Neural cell (in vitro differentiated cells): Measurements from ENCODE around the gene TAF6. TPM values are rescaled to one million over a fixed set of nuclear protein-coding genes. Genes with fewer than 3 reads are reported as not detected.

Experiments used
- H2AFZ ChIP-seq: fragments of 200-600, 300-800 bp; sonication (generic), shearing (Covaris generic); 2 replicates; pipeline ENCODE4 v1.6.0; 2014; ENCODE audit warnings: low read depth, mild to moderate bottlenecking, antibody characterized with exemption, low read length, moderate library complexity
- H3F3A ChIP-seq: fragments of 200-600 bp; shearing (Covaris generic); 2 replicates; pipeline ENCODE4 v1.6.1; 2016; ENCODE audit warnings: mild to moderate bottlenecking, moderate library complexity, mixed read lengths, antibody characterized with exemption, low read length; ENCODE audit not compliant: insufficient read depth, poor library complexity, severe bottlenecking
- H3K27ac ChIP-seq: fragments of 200-600, 300-800 bp; sonication (generic), shearing (Covaris generic); 2 replicates; pipeline ENCODE4 v1.5.1; 2014; ENCODE audit warnings: mild to moderate bottlenecking, low read length, moderate library complexity
- H3K27me3 ChIP-seq: fragments of 300-800, 200-600 bp; sonication (generic), shearing (Covaris generic); 2 replicates; pipeline ENCODE4 v1.6.0; 2014; ENCODE audit warnings: mild to moderate bottlenecking, low read depth, low read length, moderate library complexity; ENCODE audit not compliant: insufficient read depth
- H3K36me3 ChIP-seq: fragments of 300-800, 200-600 bp; sonication (generic), shearing (Covaris generic); 2 replicates; pipeline ENCODE4 v1.5.1; 2014; ENCODE audit warnings: mild to moderate bottlenecking, antibody characterized with exemption, low read length, moderate library complexity; ENCODE audit not compliant: insufficient read depth
- H3K4me2 ChIP-seq: fragments of 300-800, 200-600 bp; sonication (generic), shearing (Covaris generic); 2 replicates; pipeline ENCODE4 v1.6.0; 2014; ENCODE audit warnings: mild to moderate bottlenecking, low read length
- H3K4me3 ChIP-seq: fragments of 300-800, 200-600 bp; sonication (generic), shearing (Covaris generic); 2 replicates; pipeline ENCODE4 v1.5.1; 2014; ENCODE audit warnings: mild to moderate bottlenecking, low read length, moderate library complexity
- H3K79me2 ChIP-seq: fragments of 200-600 bp; shearing (Covaris generic); replicated peaks from 2 replicates; pipeline ENCODE4 v1.6.0; 2014; ENCODE audit warnings: mild to moderate bottlenecking, low read length, moderate library complexity; ENCODE audit not compliant: insufficient read depth
- H3K9ac ChIP-seq: fragments of 300-800, 200-600 bp; sonication (generic), shearing (Covaris generic); 2 replicates; pipeline ENCODE4 v1.6.1; 2016; ENCODE audit warnings: mild to moderate bottlenecking, low read length, mixed read lengths
- H3K9me2 ChIP-seq: fragments of 200-600 bp; shearing (Covaris generic); 2 replicates; pipeline ENCODE4 v1.6.1; 2016; ENCODE audit warnings: mild to moderate bottlenecking, low read length, mixed read lengths; ENCODE audit not compliant: insufficient read depth
- H3K9me3 ChIP-seq: fragments of 200-600, 300-800 bp; sonication (generic), shearing (Covaris generic); 2 replicates; pipeline ENCODE4 v1.6.1; 2016; ENCODE audit warnings: mild to moderate bottlenecking, mixed run types, low read length, moderate library complexity, mixed read lengths
- H4K20me1 ChIP-seq: fragments of 200-600 bp; shearing (Covaris generic); 2 replicates; pipeline ENCODE4 v1.6.1; 2016; ENCODE audit warnings: mild to moderate bottlenecking, mixed run types; ENCODE audit not compliant: insufficient read depth
- CTCF ChIP-seq: fragments of 450-650 bp; IDR thresholded peaks from 2 replicates; pipeline ENCODE4 v1.5.1; 2014; ENCODE audit warnings: antibody characterized with exemption, mild to moderate bottlenecking, moderate library complexity; ENCODE audit not compliant: poor library complexity, severe bottlenecking
- EP300 ChIP-seq: fragments of 450-650 bp; conservative IDR thresholded peaks from 2 replicates; pipeline ENCODE4 v1.6.1; 2014; ENCODE audit warnings: antibody characterized with exemption, mild to moderate bottlenecking, moderate library complexity; ENCODE audit not compliant: poor library complexity, severe bottlenecking
- EZH2 ChIP-seq: fragments of 200-600, 300-800 bp; shearing (Covaris generic), sonication (generic); IDR thresholded peaks from 2 replicates; pipeline ENCODE4 v1.6.1; 2014; ENCODE audit warnings: antibody characterized with exemption, low read length, borderline replicate concordance, mild to moderate bottlenecking; ENCODE audit not compliant: insufficient read depth, poor library complexity, severe bottlenecking
- MXI1 ChIP-seq: fragments of 450-650 bp; conservative IDR thresholded peaks from 2 replicates; pipeline ENCODE4 v1.6.1; 2014; ENCODE audit warnings: antibody characterized with exemption, mild to moderate bottlenecking; ENCODE audit not compliant: poor library complexity, severe bottlenecking
- POLR2AphosphoS5 ChIP-seq: IDR thresholded peaks from 2 replicates; pipeline ENCODE4 v1.6.1; 2012
- RAD21 ChIP-seq: fragments of 450-650 bp; conservative IDR thresholded peaks from 2 replicates; pipeline ENCODE4 v1.6.1; 2014; ENCODE audit warnings: antibody characterized with exemption, mild to moderate bottlenecking, moderate library complexity
- REST ChIP-seq: IDR thresholded peaks from 2 replicates; pipeline ENCODE4 v1.6.1; 2012; ENCODE audit warnings: borderline replicate concordance
- SMC3 ChIP-seq: fragments of 450-650 bp; conservative IDR thresholded peaks from 2 replicates; pipeline ENCODE4 v1.6.1; 2014; ENCODE audit warnings: antibody characterized with exemption, mild to moderate bottlenecking, moderate library complexity; ENCODE audit not compliant: poor library complexity
- TAF1 ChIP-seq: IDR thresholded peaks from 2 replicates; pipeline ENCODE4 v1.6.1; 2012; ENCODE audit warnings: low read depth
- polyA plus RNA-seq: library from polyadenylated mRNA; depleted of rRNA; stranded (reverse); fragments of >200 nt; gene quantifications from 2 replicates; pipeline ENCODE4 v1.2.3, GENCODE V29; 2014

TAF6 gene
- polyA plus RNA-seq, 1 donor from 2014 or later: 23.4 TPM

DNA sequence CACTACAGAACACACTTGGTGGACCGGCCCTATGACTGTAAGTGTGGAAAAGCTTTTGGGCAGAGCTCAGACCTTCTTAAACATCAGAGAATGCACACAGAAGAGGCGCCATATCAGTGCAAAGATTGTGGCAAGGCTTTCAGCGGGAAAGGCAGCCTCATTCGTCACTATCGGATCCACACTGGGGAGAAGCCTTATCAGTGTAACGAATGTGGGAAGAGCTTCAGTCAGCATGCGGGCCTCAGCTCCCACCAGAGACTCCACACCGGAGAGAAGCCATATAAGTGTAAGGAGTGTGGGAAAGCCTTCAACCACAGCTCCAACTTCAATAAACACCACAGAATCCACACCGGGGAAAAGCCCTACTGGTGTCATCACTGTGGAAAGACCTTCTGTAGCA lies 55.0 kb downstream of the TAF6 start:
- Histone ChIP-seq H3K36me3 (no peaks in the 10 kb centered on the region), H3K27ac (no peak overlapping the region), H3K27me3 (no peaks in the 10 kb centered on the region), H3K79me2 (no peaks in the 10 kb centered on the region), H3F3A (no peaks in the 10 kb centered on the region), H3K9ac (no peak overlapping the region), H2AFZ (no peak overlapping the region), H3K9me3 (no peaks in the 10 kb centered on the region), H3K4me2 (no peak overlapping the region), H4K20me1 (no peaks in the 10 kb centered on the region), H3K9me2 (no peaks in the 10 kb centered on the region), H3K4me3 (no peak overlapping the region)
- TF ChIP-seq MXI1 (no peak), POLR2AphosphoS5 (no peak), EP300 (no peak), REST (no peak), RAD21 (no peak), CTCF (no peak), EZH2 (no peak), TAF1 (no peak)

- Histone ChIP-seq H4K20me1 (no peaks in the 10 kb centered on the region), H3K27me3 (no peaks in the 10 kb centered on the region), H3K9me2 (no peaks in the 10 kb centered on the region), H3K9ac (no peak overlapping the region), H3K4me3 (no peak overlapping the region), H2AFZ (no peak overlapping the region), H3K4me2 (no peak overlapping the region), H3K27ac (no peak overlapping the region), H3F3A (no peaks in the 10 kb centered on the region), H3K9me3 (no peaks in the 10 kb centered on the region), H3K79me2 (no peaks in the 10 kb centered on the region), H3K36me3 (peaks cover under 1% of the 10 kb centered on the region)
- TF ChIP-seq EZH2: no peak
- TF ChIP-seq POLR2AphosphoS5: no peak
- TF ChIP-seq EP300: no peak
- TF ChIP-seq TAF1: no peak
- TF ChIP-seq RAD21: no peak
- TF ChIP-seq CTCF: no peak
- no peak for TF ChIP-seq MXI1
- no peak for TF ChIP-seq SMC3
- TF ChIP-seq REST: no peak
Measured at GRCh38 chr7:100063376-100063775, 55.8 kb downstream of the TAF6 start.
